Dermis blood vessel endothelial cell (primary cell): ENCODE results near the gene ATRIP. TPM values are rescaled to one million over a fixed set of nuclear protein-coding genes. Genes with fewer than 3 reads are reported as not detected.

Source experiments
- DNase-seq: peaks from one replicate; pipeline ENCODE4 v3.0.0; 2010
- total RNA-seq: library from RNA; depleted of rRNA; stranded (reverse); fragments of >200 nt; gene quantifications from 2 replicates; pipeline ENCODE4 v1.2.3, GENCODE V29; 2014

The ATRIP gene
- total RNA-seq, 1 donor from 2014 or later = 8.2 TPM

GRCh38 chr3:48425281-48425812 is 21.2 kb upstream of the ATRIP start:
- no peak for DNase-seq

- no peak for DNase-seq
Measured at GRCh38 chr3:48426401-48426909, 20.1 kb upstream of the ATRIP start.

GRCh38 chr3:48426944-48427629 is 19.4 kb upstream of the ATRIP start:
- no peak for DNase-seq

- DNase-seq = no peak
Measured at GRCh38 chr3:48427630-48427962, 18.9 kb upstream of the ATRIP start.

- no peak for DNase-seq
Measured at GRCh38 chr3:48428088-48428571, 18.4 kb upstream of the ATRIP start.

- peak; percentile 50 for DNase-seq
Measured at GRCh38 chr3:48428572-48429316, 17.8 kb upstream of the ATRIP start.

- DNase-seq = peak; percentile 41
Measured at GRCh38 chr3:48429317-48429959, 17.1 kb upstream of the ATRIP start.

GRCh38 chr3:48429960-48430707 is 16.4 kb upstream of the ATRIP start, which contains the start of gene PLXNB1:
PLXNB1 (minus strand) TSS chr3:48430086; CDS start chr3:48424611, 5,475 bp downstream.
- DNase-seq = peak; percentile 30

- DNase-seq = no peak
Measured at GRCh38 chr3:48430708-48431101, 15.8 kb upstream of the ATRIP start.

- no peak for DNase-seq
Measured at GRCh38 chr3:48431224-48432029, 15.1 kb upstream of the ATRIP start.

GRCh38 chr3:48432411-48433371 is 13.8 kb upstream of the ATRIP start:
- DNase-seq = peak; percentile 36

- DNase-seq = no peak
Measured at GRCh38 chr3:48433472-48434118, 12.9 kb upstream of the ATRIP start.

GRCh38 chr3:48434591-48435222 is 11.8 kb upstream of the ATRIP start:
- DNase-seq = no peak

- DNase-seq = no peak
Measured at GRCh38 chr3:48435223-48435595, 11.3 kb upstream of the ATRIP start.

GRCh38 chr3:48435774-48436476 is 10.6 kb upstream of the ATRIP start:
- peak; percentile 93 for DNase-seq

GRCh38 chr3:48436477-48436787 is 10.1 kb upstream of the ATRIP start:
- no peak for DNase-seq

GRCh38 chr3:48436855-48437254 is 9.7 kb upstream of the ATRIP start:
- no peak for DNase-seq

- DNase-seq = no peak
Measured at GRCh38 chr3:48437812-48438211, 8.7 kb upstream of the ATRIP start.
